Measurements from ENCODE around the gene KTI12. TPM values are rescaled to one million over a fixed set of nuclear protein-coding genes. Genes with fewer than 3 reads are reported as not detected.
A peak's percentile ranks its signal among the peaks of the same experiment; 100 is the strongest.
"Not testable (repeated sequence)": the region's sequence is repeated elsewhere in the genome, so short reads cannot be mapped to it uniquely, and the experiment has no call there.

The KTI12 gene
- 13.0 and 18.7 TPM in 2 replicates for total RNA-seq

GRCh38 chr1:52033190-52034049 is at the start of gene KTI12:
TSS of gene KTI12 (minus strand) at chr1:52033810. CDS start at chr1:52033761, 49 bp downstream.
- no peak for TF ChIP-seq CTCF (IDR thresholded peaks at IDR 0.05; ENCODE audit: insufficient read depth, low read depth, low read length)
- peak within 1 kb of the TSS; percentile 91 for H3K4me3 ChIP-seq (ENCODE audit: low read depth, low read length)
- peak; percentile 91 for DNase-seq (ENCODE audit: low read depth)

GRCh38 chr1:52080014-52080415 is 46.4 kb upstream of the KTI12 start:
- TF ChIP-seq CTCF (IDR thresholded peaks at IDR 0.05; ENCODE audit: insufficient read depth, low read depth, low read length): no peak
- DNase-seq (ENCODE audit: low read depth): no peak
- H3K4me3 ChIP-seq (ENCODE audit: low read depth, low read length): no peak overlapping the region

GRCh38 chr1:52077277-52077676 is 43.7 kb upstream of the KTI12 start:
- H3K4me3 ChIP-seq (ENCODE audit: low read depth, low read length): not testable (repeated sequence)
- peak; percentile 18 for DNase-seq (ENCODE audit: low read depth)

GRCh38 chr1:52072291-52072690 is 38.7 kb upstream of the KTI12 start:
- no peak for DNase-seq (ENCODE audit: low read depth)
- H3K4me3 ChIP-seq (ENCODE audit: low read depth, low read length): no peak overlapping the region
- no peak for TF ChIP-seq CTCF (IDR thresholded peaks at IDR 0.05; ENCODE audit: insufficient read depth, low read depth, low read length)

GRCh38 chr1:52070704-52071103 is 37.1 kb upstream of the KTI12 start:
- no peak for DNase-seq (ENCODE audit: low read depth)
- no peak for TF ChIP-seq CTCF (IDR thresholded peaks at IDR 0.05; ENCODE audit: insufficient read depth, low read depth, low read length)
- no peak overlapping the region for H3K4me3 ChIP-seq (ENCODE audit: low read depth, low read length)

GRCh38 chr1:52063192-52063591 is 29.6 kb upstream of the KTI12 start:
- no peak for DNase-seq (ENCODE audit: low read depth)
- no peak for TF ChIP-seq CTCF (IDR thresholded peaks at IDR 0.05; ENCODE audit: insufficient read depth, low read depth, low read length)
- H3K4me3 ChIP-seq (ENCODE audit: low read depth, low read length): no peak overlapping the region

- TF ChIP-seq CTCF (IDR thresholded peaks at IDR 0.05; ENCODE audit: insufficient read depth, low read depth, low read length): no peak
- DNase-seq (ENCODE audit: low read depth): no peak
- no peak overlapping the region for H3K4me3 ChIP-seq (ENCODE audit: low read depth, low read length)
These were observed 27.2 kb upstream of the KTI12 start for GRCh38 chr1:52060822-52061221.
